AG09319 (cell line): Measurements from ENCODE around the gene ZSCAN21.

ENCODE experiments used
- DNase-seq: peaks from one replicate; pipeline ENCODE4 v3.0.0-alpha.2; 2010; ENCODE audit warnings: low read depth; ENCODE audit errors: extremely low read depth
- TF ChIP-seq, protein P1 (sequence below): IDR thresholded peaks from 2 replicates; pipeline ENCODE4 v1.5.1; 2011; ENCODE audit warnings: low read depth, mild to moderate bottlenecking, inconsistent platforms, low read length, moderate library complexity

Gene ZSCAN21

DNA sequence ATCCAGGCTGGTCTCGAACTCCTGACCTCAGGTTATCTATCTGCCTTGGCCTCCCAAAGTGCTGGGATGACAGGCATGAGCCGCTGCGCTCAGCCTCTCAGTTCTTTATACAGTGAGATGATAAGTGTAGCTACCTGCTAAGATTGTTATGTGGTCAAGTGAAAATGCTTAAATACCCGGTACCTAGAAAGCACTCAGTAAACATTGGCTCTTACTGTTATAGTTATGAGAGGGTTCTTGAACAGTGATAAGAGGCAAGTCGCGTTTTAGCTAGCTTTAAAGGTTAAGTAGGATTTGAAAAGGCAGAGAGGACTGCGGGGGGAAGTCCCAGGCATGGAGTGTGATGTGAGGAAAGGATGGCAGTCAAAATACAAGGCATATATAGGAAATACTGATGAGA is 29.7 kb upstream of the ZSCAN21 start:
- TF ChIP-seq, protein P1, sequence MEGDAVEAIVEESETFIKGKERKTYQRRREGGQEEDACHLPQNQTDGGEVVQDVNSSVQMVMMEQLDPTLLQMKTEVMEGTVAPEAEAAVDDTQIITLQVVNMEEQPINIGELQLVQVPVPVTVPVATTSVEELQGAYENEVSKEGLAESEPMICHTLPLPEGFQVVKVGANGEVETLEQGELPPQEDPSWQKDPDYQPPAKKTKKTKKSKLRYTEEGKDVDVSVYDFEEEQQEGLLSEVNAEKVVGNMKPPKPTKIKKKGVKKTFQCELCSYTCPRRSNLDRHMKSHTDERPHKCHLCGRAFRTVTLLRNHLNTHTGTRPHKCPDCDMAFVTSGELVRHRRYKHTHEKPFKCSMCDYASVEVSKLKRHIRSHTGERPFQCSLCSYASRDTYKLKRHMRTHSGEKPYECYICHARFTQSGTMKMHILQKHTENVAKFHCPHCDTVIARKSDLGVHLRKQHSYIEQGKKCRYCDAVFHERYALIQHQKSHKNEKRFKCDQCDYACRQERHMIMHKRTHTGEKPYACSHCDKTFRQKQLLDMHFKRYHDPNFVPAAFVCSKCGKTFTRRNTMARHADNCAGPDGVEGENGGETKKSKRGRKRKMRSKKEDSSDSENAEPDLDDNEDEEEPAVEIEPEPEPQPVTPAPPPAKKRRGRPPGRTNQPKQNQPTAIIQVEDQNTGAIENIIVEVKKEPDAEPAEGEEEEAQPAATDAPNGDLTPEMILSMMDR, result no peak
- DNase-seq, result no peak

DNA sequence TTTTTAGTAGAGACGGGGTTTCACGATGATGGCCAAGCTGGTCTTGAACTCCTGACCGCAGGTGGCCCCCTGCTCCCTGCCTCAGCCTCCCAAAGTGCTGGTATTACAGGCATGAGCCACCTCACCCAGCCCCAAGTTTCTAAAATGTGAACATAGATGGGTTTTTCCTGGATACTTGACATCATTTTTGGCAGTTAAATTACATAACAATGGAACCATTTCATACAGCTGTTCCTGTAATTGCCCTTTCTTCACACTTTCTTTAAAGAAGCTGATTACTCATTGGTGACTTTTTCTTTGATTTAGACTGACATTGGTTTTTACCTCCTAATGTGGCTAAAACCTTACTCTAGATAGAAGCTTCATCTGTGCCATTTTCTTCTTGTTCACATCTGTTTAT is 28.3 kb upstream of the ZSCAN21 start:
- TF ChIP-seq, protein P1, result no peak
- no peak for DNase-seq

DNA sequence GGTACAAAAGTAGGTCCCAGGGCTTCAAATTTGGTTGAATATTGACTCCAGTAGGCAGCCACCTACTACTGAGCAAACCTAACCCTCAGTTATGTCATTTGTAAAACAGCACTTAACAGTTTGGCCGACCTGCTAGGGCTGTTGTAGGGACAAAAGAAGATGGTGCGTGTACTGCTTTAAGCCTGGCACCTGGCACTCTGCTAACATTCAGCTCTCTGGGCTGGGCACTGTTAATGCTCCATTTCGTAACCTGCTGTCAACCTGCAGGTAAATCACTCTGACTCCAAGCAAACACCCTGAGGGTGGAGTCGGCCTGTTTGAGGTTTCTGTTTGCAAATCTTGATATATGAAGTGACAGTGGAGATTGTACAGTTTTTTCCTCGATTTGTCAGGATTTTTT is 27.0 kb upstream of the ZSCAN21 start:
- DNase-seq, result no peak
- TF ChIP-seq, protein P1, result no peak

DNA sequence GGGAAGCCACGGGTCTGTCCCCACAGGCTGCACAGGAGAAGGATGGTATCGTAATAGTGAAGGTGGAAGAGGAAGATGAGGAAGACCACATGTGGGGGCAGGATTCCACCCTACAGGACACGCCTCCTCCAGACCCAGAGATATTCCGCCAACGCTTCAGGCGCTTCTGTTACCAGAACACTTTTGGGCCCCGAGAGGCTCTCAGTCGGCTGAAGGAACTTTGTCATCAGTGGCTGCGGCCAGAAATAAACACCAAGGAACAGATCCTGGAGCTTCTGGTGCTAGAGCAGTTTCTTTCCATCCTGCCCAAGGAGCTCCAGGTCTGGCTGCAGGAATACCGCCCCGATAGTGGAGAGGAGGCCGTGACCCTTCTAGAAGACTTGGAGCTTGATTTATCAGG is 26.0 kb upstream of the ZSCAN21 start:
- TF ChIP-seq, protein P1, result no peak
- no peak for DNase-seq

DNA sequence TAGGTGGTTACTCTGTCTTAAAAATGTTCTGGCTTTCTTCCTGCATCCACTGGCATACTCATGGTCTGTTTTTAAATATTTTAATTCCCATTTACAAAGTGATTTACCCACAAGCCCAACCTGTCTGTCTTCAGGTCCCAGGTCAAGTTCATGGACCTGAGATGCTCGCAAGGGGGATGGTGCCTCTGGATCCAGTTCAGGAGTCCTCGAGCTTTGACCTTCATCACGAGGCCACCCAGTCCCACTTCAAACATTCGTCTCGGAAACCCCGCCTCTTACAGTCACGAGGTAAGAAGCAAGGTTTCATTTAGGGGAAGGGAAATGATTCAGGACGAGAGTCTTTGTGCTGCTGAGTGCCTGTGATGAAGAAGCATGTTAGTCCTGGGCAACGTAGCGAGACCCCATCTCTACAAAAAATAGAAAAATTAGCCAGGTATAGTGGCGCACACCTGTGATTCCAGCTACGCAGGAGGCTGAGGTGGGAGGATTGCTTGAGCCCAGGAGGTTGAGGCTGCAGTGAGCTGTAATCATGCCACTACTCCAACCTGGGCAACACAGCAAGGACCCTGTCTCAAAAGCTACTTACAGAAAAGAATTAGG is 25.5 kb upstream of the ZSCAN21 start:
- TF ChIP-seq, protein P1, result no peak
- DNase-seq, result no peak

DNA sequence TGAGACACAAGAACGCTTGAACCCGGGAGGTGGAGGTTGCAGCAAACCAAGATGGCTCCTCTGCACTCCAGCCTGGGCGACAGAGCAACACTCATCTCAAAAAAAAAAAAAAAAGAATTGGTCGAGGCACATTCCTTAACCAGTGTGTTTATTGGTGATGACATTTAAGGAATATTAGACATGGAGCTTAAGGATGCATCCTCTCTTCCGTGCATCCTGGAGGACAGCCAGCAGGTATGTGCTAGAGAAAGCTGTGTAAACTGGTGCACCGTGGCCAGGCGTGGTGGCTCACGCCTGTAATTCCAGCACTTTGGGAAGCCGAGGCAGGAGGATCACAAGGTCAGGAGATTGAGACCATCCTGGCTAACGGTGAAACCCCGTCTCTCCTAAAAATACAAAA is 22.4 kb upstream of the ZSCAN21 start:
- TF ChIP-seq, protein P1, result no peak
- DNase-seq, result no peak

DNA sequence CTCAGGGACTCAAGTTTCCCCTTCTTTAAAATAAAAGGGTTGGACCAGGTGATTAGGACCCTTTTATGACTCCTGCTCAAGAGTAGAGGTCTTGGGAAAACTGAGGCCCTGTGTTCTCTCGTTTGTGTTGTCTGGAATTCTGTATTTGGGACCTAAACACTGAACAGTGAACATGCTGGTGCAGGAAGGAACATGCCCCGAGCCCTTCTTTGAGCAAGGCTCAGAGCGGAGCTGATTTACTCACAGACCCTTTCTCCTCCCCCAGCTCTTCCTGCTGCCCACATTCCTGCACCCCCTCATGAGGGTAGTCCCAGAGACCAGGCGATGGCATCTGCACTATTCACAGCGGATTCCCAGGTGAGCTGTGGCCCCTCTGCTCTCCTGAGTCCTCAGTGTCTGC is 20.0 kb upstream of the ZSCAN21 start:
- TF ChIP-seq, protein P1, result no peak
- no peak for DNase-seq
